ENCODE measurements around the gene CPT1B.

CPT1B gene

GRCh38 chr22:50553310-50553709 is 24.9 kb downstream of the CPT1B start:
- Histone ChIP-seq H3K4me3 (ENCODE audit: low read depth, low read length) (no peak overlapping the region), H3K27ac (ENCODE audit: extremely low read depth, low read depth, low read length) (no peak overlapping the region), H3K4me1 (ENCODE audit: control insufficient read depth, insufficient read depth, low read length) (no peaks in the 10 kb centered on the region), H3K36me3 (ENCODE audit: control insufficient read depth in 2 of 2, insufficient read depth in 1 of 2, low read length in 2 of 2) (no peaks in the 10 kb centered on the region), H3K9me3 (ENCODE audit: control insufficient read depth, insufficient read depth, low read depth, low read length) (no peaks in the 10 kb centered on the region)
- ChIA-PET POLR2A (no interaction called here), CTCF (interaction anchor here (0.6 to 2.9 kb wide), 2 partner anchors 10 to 68 kb away, joined by 3 to 21 read pairs; partner anchors contain the start of gene SYCE3)
- TF ChIP-seq ZNF473 (tag by site-specific recombination; IDR thresholded peaks at IDR 0.05): no peak
- TF ChIP-seq ZNF707 (tag by site-specific recombination; IDR thresholded peaks at IDR 0.05): no peak
- no peak for TF ChIP-seq ZNF548 (tag by site-specific recombination; IDR thresholded peaks at IDR 0.05)
- TF ChIP-seq SETDB1 (IDR thresholded peaks at IDR 0.05; ENCODE audit: insufficient read length, low read length): no peak
- no peak for TF ChIP-seq ZNF423 (tag by site-specific recombination; IDR thresholded peaks at IDR 0.05)
- TF ChIP-seq ZNF133 (tag by site-specific recombination; IDR thresholded peaks at IDR 0.05): no peak
- TF ChIP-seq ZNF664 (tag by site-specific recombination; IDR thresholded peaks at IDR 0.05): no peak

GRCh38 chr22:50551160-50551752 is 27.0 kb downstream of the CPT1B start:
- no peaks in the 10 kb centered on the region for H3K36me3 ChIP-seq (ENCODE audit: control insufficient read depth in 2 of 2, insufficient read depth in 1 of 2, low read length in 2 of 2)
- no peak overlapping the region for H3K4me3 ChIP-seq (ENCODE audit: low read depth, low read length)
- no peak overlapping the region for H3K27ac ChIP-seq (ENCODE audit: extremely low read depth, low read depth, low read length)
- H3K4me1 ChIP-seq (ENCODE audit: control insufficient read depth, insufficient read depth, low read length): no peaks in the 10 kb centered on the region
- no peaks in the 10 kb centered on the region for H3K9me3 ChIP-seq (ENCODE audit: control insufficient read depth, insufficient read depth, low read depth, low read length)
- ChIA-PET POLR2A (interaction anchor here (0.6 to 2.4 kb wide), 3 partner anchors 25 to 681 kb away, joined by 3 to 14 read pairs (median 3); partner anchors contain the start of gene SCO2), CTCF (interaction anchor here (0.7 to 2.9 kb wide), 2 partner anchors 12 to 69 kb away, joined by 3 to 21 read pairs; partner anchors contain the start of gene SYCE3)
- TF ChIP-seq ZIC2 (tag by site-specific recombination; IDR thresholded peaks at IDR 0.05) (peak; percentile 85), GLI2 (tag by site-specific recombination; IDR thresholded peaks at IDR 0.05; ENCODE audit: borderline replicate concordance, low read depth) (no peak)

GRCh38 chr22:50550395-50550794 is 27.8 kb downstream of the CPT1B start:
- H3K27ac ChIP-seq (ENCODE audit: extremely low read depth, low read depth, low read length): no peak overlapping the region
- no peaks in the 10 kb centered on the region for H3K4me1 ChIP-seq (ENCODE audit: control insufficient read depth, insufficient read depth, low read length)
- ChIA-PET POLR2A (interaction anchor here (0.6 to 2.4 kb wide), 4 partner anchors 11 to 680 kb away, joined by 3 to 14 read pairs (median 3); partner anchors contain the start of gene SCO2), CTCF (interaction anchor here (2.9 kb wide), 1 partner anchor 13 kb away, joined by 21 read pairs; the partner anchor contains the start of gene SYCE3)
- TF ChIP-seq YY2 (tag by site-specific recombination; IDR thresholded peaks at IDR 0.05): no peak
- H3K4me3 ChIP-seq (ENCODE audit: low read depth, low read length): no peak overlapping the region
- H3K36me3 ChIP-seq (ENCODE audit: control insufficient read depth in 2 of 2, insufficient read depth in 1 of 2, low read length in 2 of 2): no peaks in the 10 kb centered on the region
- H3K9me3 ChIP-seq (ENCODE audit: control insufficient read depth, insufficient read depth, low read depth, low read length): no peaks in the 10 kb centered on the region

- H3K36me3 ChIP-seq (ENCODE audit: control insufficient read depth in 2 of 2, insufficient read depth in 1 of 2, low read length in 2 of 2): no peaks in the 10 kb centered on the region
- CTCF ChIA-PET: no interaction called here
- H3K4me1 ChIP-seq (ENCODE audit: control insufficient read depth, insufficient read depth, low read length): no peaks in the 10 kb centered on the region
- H3K4me3 ChIP-seq (ENCODE audit: low read depth, low read length): no peak overlapping the region
- no peaks in the 10 kb centered on the region for H3K9me3 ChIP-seq (ENCODE audit: control insufficient read depth, insufficient read depth, low read depth, low read length)
- POLR2A ChIA-PET: interaction anchor here (2.4 kb wide), 1 partner anchor 23 kb away, joined by 14 read pairs; the partner anchor contains the start of gene SCO2
- no peak overlapping the region for H3K27ac ChIP-seq (ENCODE audit: extremely low read depth, low read depth, low read length)
- TF ChIP-seq ZNF660 (tag by site-specific recombination; IDR thresholded peaks at IDR 0.05) (no peak), ZXDB (tag by site-specific recombination; IDR thresholded peaks at IDR 0.05) (no peak), ZNF555 (tag by site-specific recombination; conservative IDR thresholded peaks at IDR 0.05) (no peak), ZNF768 (tag by site-specific recombination; IDR thresholded peaks at IDR 0.05) (no peak), ZNF596 (tag by site-specific recombination; IDR thresholded peaks at IDR 0.05) (no peak), ZNF24 (tag by site-specific recombination; IDR thresholded peaks at IDR 0.05) (no peak), ZNF274 (IDR thresholded peaks at IDR 0.05; ENCODE audit: low read length) (no peak), ZNF274 (tag by site-specific recombination; IDR thresholded peaks at IDR 0.05; ENCODE audit: borderline replicate concordance) (no peak), ZSCAN16 (tag by site-specific recombination; IDR thresholded peaks at IDR 0.05) (no peak), ZNF391 (tag by site-specific recombination; IDR thresholded peaks at IDR 0.05; ENCODE audit: borderline replicate concordance, low read depth) (no peak), PRDM6 (tag by site-specific recombination; IDR thresholded peaks at IDR 0.05) (no peak), ZNF211 (tag by site-specific recombination; IDR thresholded peaks at IDR 0.05; ENCODE audit: low read depth) (no peak), ZBTB26 (tag by site-specific recombination; optimal IDR thresholded peaks at IDR 0.05) (no peak)
These were observed 29.1 kb downstream of the CPT1B start for GRCh38 chr22:50548921-50549790.
